ENCODE data around the gene NOP53.
"Not testable (repeated sequence)": the region's sequence is repeated elsewhere in the genome, so short reads cannot be mapped to it uniquely, and the experiment has no call there.

The NOP53 gene

GRCh38 chr19:47745010-47745901 is at the start of gene NOP53:
Gene NOP53, plus strand, starts transcription at chr19:47745546. Its CDS starts 14 bp downstream, at chr19:47745560.
- peak; percentile 97 for DNase-seq (ENCODE audit: low spot score)

- DNase-seq (ENCODE audit: low spot score) = no peak
Measured at GRCh38 chr19:47696635-47697034, 48.7 kb upstream of the NOP53 start.

- DNase-seq (ENCODE audit: low spot score) = peak; percentile 62
Measured at GRCh38 chr19:47697863-47698609, 47.3 kb upstream of the NOP53 start.

- no peak for DNase-seq (ENCODE audit: low spot score)
Measured at GRCh38 chr19:47698631-47699359, 46.6 kb upstream of the NOP53 start.

GRCh38 chr19:47699360-47699917 is 45.9 kb upstream of the NOP53 start:
- peak; percentile 44 for DNase-seq (ENCODE audit: low spot score)

GRCh38 chr19:47700934-47701716 is 44.2 kb upstream of the NOP53 start:
- no peak for DNase-seq (ENCODE audit: low spot score)

- no peak for DNase-seq (ENCODE audit: low spot score)
Measured at GRCh38 chr19:47701717-47702552, 43.4 kb upstream of the NOP53 start.

- DNase-seq (ENCODE audit: low spot score) = no peak
Measured at GRCh38 chr19:47702671-47703070, 42.7 kb upstream of the NOP53 start.

- DNase-seq (ENCODE audit: low spot score) = no peak
Measured at GRCh38 chr19:47703301-47703700, 42.0 kb upstream of the NOP53 start.

- no peak for DNase-seq (ENCODE audit: low spot score)
Measured at GRCh38 chr19:47704024-47704423, 41.3 kb upstream of the NOP53 start.

GRCh38 chr19:47704656-47705055 is 40.7 kb upstream of the NOP53 start:
- no peak for DNase-seq (ENCODE audit: low spot score)

- peak; percentile 83 for DNase-seq (ENCODE audit: low spot score)
Measured at GRCh38 chr19:47707135-47707925, 38.0 kb upstream of the NOP53 start.

- DNase-seq (ENCODE audit: low spot score) = no peak
Measured at GRCh38 chr19:47711652-47712242, 33.6 kb upstream of the NOP53 start.

GRCh38 chr19:47713046-47714021 is 32.0 kb upstream of the NOP53 start, which contains the start of gene EHD2:
Gene EHD2, plus strand, starts transcription at chr19:47713422. Its CDS starts 3,191 bp downstream, at chr19:47716613.
- peak; percentile 31 for DNase-seq (ENCODE audit: low spot score)

- no peak for DNase-seq (ENCODE audit: low spot score)
Measured at GRCh38 chr19:47714339-47714738, 31.0 kb upstream of the NOP53 start.

- not testable (repeated sequence) for DNase-seq (ENCODE audit: low spot score)
Measured at GRCh38 chr19:47714855-47715254, 30.5 kb upstream of the NOP53 start.

- no peak for DNase-seq (ENCODE audit: low spot score)
Measured at GRCh38 chr19:47716270-47716937, 28.9 kb upstream of the NOP53 start.

Data from activated CD4-positive, alpha-beta T cell treated with anti-CD3 and anti-CD28 coated beads, Interleukin-2, Interleukin-4, amounts not matched to agents 100 ng/mL and 50 ng/mL, durations not matched to agents 16 hours and 8 hours (primary cell).